T-helper 2 cell treated with Interferon-gamma antibody and Interleukin-4, amounts not matched to agents 5 μg/mL and 100 μg/mL, for 36 hours (primary cell): ENCODE data around the gene CHST11.
"Not testable (repeated sequence)": the region's sequence is repeated elsewhere in the genome, so short reads cannot be mapped to it uniquely, and the experiment has no call there.

Source experiments
- DNase-seq: peaks from one replicate; pipeline ENCODE4 v3.0.0; 2021; ENCODE audit warnings: low spot score
- H3K27ac Mint-ChIP-seq: one replicate; pipeline ENCODE4 v1.8.0; 2021; ENCODE audit warnings: mild to moderate bottlenecking, mixed read lengths
- H3K27me3 Mint-ChIP-seq: one replicate; pipeline ENCODE4 v1.8.0; 2021; ENCODE audit warnings: low read depth, mixed read lengths
- H3K36me3 Mint-ChIP-seq: one replicate; pipeline ENCODE4 v1.8.0; 2021; ENCODE audit warnings: low read depth, mixed read lengths
- H3K4me1 Mint-ChIP-seq: one replicate; pipeline ENCODE4 v1.8.0; 2021; ENCODE audit warnings: low read depth, mixed read lengths
- H3K4me3 Mint-ChIP-seq: one replicate; pipeline ENCODE4 v1.8.0; 2022; ENCODE audit warnings: mild to moderate bottlenecking, moderate library complexity, mixed read lengths
- H3K9me3 Mint-ChIP-seq: one replicate; pipeline ENCODE4 v1.8.0; 2021; ENCODE audit warnings: mixed read lengths

CHST11 gene

GRCh38 chr12:104574758-104575157, 118.0 kb downstream of the CHST11 start:
- Mint-ChIP-seq H3K4me1 (peaks cover 58% of the 10 kb centered on the region), H3K36me3 (peaks cover 28% of the 10 kb centered on the region)
- not testable (repeated sequence) for H3K9me3 Mint-ChIP-seq, H3K4me3 Mint-ChIP-seq, H3K27ac Mint-ChIP-seq, DNase-seq, H3K27me3 Mint-ChIP-seq

DNA sequence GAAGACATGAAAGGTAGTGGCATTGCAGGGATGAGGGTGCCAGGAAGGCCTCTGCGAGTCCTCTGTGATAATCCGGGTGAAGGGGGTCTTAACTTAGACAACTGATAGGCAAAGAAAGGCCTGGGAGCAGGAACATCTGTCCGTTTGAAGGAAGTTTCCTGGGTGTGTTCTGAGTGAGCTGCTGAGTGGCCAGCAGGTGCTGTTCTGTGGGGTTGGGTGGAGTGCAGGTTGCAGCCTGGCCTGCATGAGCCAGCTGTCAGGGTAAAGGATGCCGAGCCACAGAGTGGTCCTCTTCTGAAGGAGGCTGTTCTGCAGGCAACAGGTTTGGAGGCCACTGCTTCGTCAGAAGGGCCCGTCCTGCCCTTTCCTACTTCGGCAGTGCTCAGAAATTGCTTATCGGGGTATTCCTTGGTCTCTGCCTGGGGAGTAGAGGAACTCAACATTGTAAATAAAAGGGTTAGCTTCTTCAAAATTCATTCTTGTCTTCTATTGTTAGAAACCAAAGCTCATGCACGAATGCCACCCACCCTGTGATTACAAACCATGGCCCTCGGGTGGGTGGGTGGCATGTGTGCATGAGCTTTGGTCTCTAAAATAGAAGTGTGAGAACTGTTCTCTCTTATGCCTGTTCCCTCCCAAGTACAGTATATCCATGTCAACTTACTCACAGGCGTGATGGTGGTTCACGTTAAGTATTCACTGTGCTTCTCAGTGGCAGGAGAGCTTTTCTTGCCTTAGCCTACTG, 118.9 kb downstream of the CHST11 start:
- Mint-ChIP-seq H3K4me3 (no peak overlapping the region), H3K4me1 (peaks cover 58% of the 10 kb centered on the region), H3K9me3 (peaks cover 6% of the 10 kb centered on the region), H3K27ac (peak overlapping the region; percentile 64), H3K36me3 (peaks cover 26% of the 10 kb centered on the region), H3K27me3 (no peaks in the 10 kb centered on the region)
- DNase-seq, result no peak

DNA sequence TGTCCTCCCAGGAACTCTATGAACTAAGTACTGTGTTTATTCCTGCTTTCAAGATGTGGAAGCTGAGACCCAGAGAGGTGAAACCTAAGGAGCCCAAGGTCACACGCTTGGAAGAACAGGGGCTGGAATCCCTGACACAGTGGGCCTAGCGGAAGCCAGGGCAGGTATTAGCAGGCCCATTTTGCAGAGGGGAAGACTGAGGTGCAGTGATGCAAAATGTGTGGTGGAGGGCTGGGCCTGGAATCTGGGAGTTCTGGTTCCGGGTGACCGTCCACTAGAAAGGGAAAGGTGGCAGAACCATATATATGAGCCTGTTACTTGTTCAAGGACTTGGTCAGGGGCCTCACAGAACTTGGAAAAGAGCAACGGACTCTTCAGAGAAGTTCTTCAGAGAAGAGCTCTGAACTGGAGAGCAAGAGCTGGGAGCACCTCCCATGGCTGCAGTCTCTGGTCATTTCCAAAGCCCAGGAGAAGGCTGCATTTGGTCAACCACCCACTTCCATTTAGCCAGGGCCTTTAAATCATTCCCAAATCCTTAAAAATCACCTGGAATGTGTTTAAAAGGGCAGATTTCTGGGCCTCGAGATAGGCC, 119.5 kb downstream of the CHST11 start:
- no peaks in the 10 kb centered on the region for H3K27me3 Mint-ChIP-seq
- H3K4me3 Mint-ChIP-seq, result no peak overlapping the region
- H3K36me3 Mint-ChIP-seq, result peaks cover 25% of the 10 kb centered on the region
- peaks cover 6% of the 10 kb centered on the region for H3K9me3 Mint-ChIP-seq
- peaks cover 60% of the 10 kb centered on the region for H3K4me1 Mint-ChIP-seq
- no peak for DNase-seq
- H3K27ac Mint-ChIP-seq, result no peak overlapping the region

DNA sequence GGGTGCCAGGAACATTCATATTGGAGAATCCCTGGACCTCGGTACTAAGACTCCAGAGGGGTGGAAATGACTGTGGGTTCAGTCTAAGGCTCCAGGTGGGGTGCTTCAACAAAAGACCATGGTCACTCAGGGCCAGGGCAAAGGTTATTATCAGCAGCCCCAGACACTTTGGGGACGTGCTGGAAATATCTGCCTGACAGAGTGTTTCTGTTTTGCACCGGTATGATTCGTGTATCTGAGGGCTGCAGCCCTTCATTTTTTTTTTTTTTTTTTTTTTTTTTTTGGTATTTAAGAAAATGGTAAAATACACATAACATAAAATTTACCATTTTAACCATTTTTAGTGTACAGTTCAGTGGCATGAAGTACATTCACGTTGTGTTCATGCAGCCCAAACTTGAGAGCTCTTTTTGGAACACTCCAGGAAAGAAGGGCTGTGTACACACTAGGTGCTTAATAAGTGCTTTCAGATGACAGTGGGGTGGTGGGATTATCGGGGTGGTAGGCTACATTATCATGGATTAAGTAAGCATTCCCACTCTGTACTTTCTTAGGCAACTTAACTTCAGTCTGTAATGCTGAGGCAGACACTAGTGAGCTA, 120.3 kb downstream of the CHST11 start:
- Mint-ChIP-seq H3K9me3 (peaks cover 6% of the 10 kb centered on the region), H3K27me3 (no peaks in the 10 kb centered on the region), H3K4me1 (peaks cover 63% of the 10 kb centered on the region), H3K36me3 (peaks cover 20% of the 10 kb centered on the region), H3K4me3 (no peak overlapping the region), H3K27ac (no peak overlapping the region)
- no peak for DNase-seq

DNA sequence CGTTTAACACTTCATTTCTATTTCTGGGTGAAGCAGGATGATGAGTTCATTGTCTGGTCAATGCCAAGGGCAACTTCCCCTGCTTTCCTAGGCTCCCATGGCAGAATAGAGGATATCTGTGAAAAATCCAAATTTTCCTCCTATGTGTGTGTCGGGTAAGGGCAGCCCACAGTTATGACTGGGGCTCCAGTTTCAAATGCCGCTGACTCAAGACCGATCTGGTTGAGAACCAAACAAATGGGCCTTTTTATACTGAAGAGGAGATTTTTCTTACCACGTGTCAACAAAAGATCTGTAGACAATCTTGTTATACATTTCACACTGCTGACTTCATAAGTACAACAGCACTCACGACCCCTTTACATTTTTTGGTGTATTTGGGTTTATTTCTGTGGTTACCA, 120.8 kb downstream of the CHST11 start:
- H3K4me3 Mint-ChIP-seq, result no peak overlapping the region
- no peak overlapping the region for H3K27ac Mint-ChIP-seq
- peaks cover 5% of the 10 kb centered on the region for H3K9me3 Mint-ChIP-seq
- peaks cover 16% of the 10 kb centered on the region for H3K36me3 Mint-ChIP-seq
- H3K27me3 Mint-ChIP-seq, result no peaks in the 10 kb centered on the region
- DNase-seq, result no peak
- peaks cover 64% of the 10 kb centered on the region for H3K4me1 Mint-ChIP-seq

- peaks cover 3% of the 10 kb centered on the region for H3K9me3 Mint-ChIP-seq
- peaks cover 72% of the 10 kb centered on the region for H3K4me1 Mint-ChIP-seq
- H3K36me3 Mint-ChIP-seq, result peaks cover 12% of the 10 kb centered on the region
- DNase-seq, result no peak
- no peaks in the 10 kb centered on the region for H3K27me3 Mint-ChIP-seq
- H3K4me3 Mint-ChIP-seq, result no peak overlapping the region
- H3K27ac Mint-ChIP-seq, result no peak overlapping the region
Observed at GRCh38 chr12:104578453-104578852, 121.7 kb downstream of the CHST11 start.

- no peaks in the 10 kb centered on the region for H3K9me3 Mint-ChIP-seq
- DNase-seq, result no peak
Observed at GRCh38 chr12:104579718-104580495, 123.2 kb downstream of the CHST11 start.

DNA sequence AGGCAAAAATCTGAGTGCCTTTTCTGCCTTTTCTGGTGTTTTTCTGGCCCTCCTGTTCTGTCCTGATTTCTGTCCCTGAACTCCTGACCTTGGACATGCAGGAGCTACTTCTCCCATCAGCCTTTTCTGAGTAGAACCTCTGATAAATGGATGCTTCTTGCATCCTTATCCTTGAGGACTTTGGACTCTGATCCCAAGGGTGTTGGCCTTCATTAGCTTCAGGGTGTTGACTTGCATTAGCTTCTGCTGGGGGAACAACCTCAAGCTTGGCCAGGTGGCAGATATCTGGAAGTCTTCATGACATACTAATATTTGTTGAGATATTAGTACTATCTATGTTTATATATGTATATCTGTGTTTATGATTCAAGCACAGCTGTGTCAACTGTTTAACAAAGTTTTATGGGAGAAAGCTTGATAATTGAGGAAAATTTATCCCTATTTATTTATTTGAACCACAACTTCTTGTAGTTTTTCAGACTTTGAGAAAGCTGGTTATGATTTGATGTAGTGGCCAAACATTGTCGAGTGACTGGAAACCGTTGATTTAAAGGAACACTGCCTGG, 124.3 kb downstream of the CHST11 start:
- no peak for DNase-seq
- no peaks in the 10 kb centered on the region for H3K9me3 Mint-ChIP-seq
- peaks cover 22% of the 10 kb centered on the region for H3K36me3 Mint-ChIP-seq
- peaks cover 72% of the 10 kb centered on the region for H3K4me1 Mint-ChIP-seq
- peak overlapping the region; percentile 46 for H3K4me3 Mint-ChIP-seq
- H3K27ac Mint-ChIP-seq, result no peak overlapping the region
- no peaks in the 10 kb centered on the region for H3K27me3 Mint-ChIP-seq

More at GRCh38 chr12:104579718-104580495, 123.2 kb downstream of the CHST11 start:
- Mint-ChIP-seq H3K4me3 (peak overlapping the region; percentile 50), H3K4me1 (peaks cover 81% of the 10 kb centered on the region), H3K27me3 (no peaks in the 10 kb centered on the region), H3K27ac (peak overlapping the region; percentile 38), H3K36me3 (peaks cover 18% of the 10 kb centered on the region)

DNA sequence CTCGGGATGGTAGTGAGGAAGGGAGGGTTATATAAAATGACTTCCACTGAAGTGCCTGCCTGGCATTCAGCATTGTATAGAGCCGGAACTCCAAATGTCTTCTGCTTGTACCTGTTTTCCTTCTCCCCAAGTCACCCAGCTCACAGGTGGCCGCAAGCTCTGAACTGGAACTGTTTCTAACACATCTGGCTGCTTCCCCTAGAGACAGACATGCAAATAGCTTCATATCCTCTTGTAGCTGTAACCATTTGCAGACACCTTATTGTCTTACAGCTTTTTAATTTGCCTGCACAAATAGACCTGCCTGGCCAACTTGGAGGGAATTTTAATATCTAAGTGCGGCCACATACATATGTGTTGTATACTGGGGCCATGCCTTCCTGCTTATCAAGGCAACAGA, 126.0 kb downstream of the CHST11 start:
- H3K4me3 Mint-ChIP-seq, result no peak overlapping the region
- peaks cover 62% of the 10 kb centered on the region for H3K4me1 Mint-ChIP-seq
- H3K27ac Mint-ChIP-seq, result no peak overlapping the region
- H3K36me3 Mint-ChIP-seq, result peaks cover 22% of the 10 kb centered on the region
- no peak for DNase-seq
- no peaks in the 10 kb centered on the region for H3K9me3 Mint-ChIP-seq
- H3K27me3 Mint-ChIP-seq, result no peaks in the 10 kb centered on the region

- Mint-ChIP-seq H3K4me1 (peaks cover 57% of the 10 kb centered on the region), H3K9me3 (no peaks in the 10 kb centered on the region), H3K36me3 (peaks cover 25% of the 10 kb centered on the region), H3K4me3 (no peak overlapping the region), H3K27ac (no peak overlapping the region), H3K27me3 (no peaks in the 10 kb centered on the region)
- DNase-seq, result no peak
Observed at GRCh38 chr12:104583301-104583700, 126.6 kb downstream of the CHST11 start.

DNA sequence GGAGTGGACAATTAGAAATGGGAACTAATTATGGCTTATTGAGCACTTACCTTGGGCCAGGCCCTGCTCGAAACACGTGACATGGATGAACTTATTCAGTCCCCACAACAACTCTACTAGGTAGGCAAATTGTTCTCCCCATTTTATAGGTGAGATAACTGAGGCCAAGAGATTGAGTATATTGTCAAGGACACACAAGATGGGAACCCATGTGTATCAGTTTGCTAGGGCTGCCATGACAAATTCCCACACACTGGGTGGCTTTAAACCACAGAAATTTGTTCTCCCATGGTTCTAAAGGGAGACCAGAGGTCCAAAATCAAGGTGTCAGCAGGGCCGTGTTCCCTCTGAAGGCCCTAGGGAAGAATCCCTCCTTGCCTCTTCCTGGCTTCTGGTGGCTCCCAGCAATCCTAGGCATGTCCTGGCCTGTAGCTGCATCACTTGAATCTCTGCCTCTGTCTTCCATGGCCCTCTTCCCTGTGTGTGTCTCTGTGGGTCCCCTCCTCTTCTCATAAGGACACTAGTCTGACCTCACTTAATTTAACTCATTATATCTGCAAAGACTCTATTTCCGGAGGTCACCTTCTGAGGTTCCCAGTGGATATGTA, 128.8 kb downstream of the CHST11 start:
- H3K4me3 Mint-ChIP-seq, result no peak overlapping the region
- no peaks in the 10 kb centered on the region for H3K27me3 Mint-ChIP-seq
- no peaks in the 10 kb centered on the region for H3K9me3 Mint-ChIP-seq
- H3K36me3 Mint-ChIP-seq, result peaks cover 34% of the 10 kb centered on the region
- no peak overlapping the region for H3K27ac Mint-ChIP-seq
- peaks cover 49% of the 10 kb centered on the region for H3K4me1 Mint-ChIP-seq
- no peak for DNase-seq

DNA sequence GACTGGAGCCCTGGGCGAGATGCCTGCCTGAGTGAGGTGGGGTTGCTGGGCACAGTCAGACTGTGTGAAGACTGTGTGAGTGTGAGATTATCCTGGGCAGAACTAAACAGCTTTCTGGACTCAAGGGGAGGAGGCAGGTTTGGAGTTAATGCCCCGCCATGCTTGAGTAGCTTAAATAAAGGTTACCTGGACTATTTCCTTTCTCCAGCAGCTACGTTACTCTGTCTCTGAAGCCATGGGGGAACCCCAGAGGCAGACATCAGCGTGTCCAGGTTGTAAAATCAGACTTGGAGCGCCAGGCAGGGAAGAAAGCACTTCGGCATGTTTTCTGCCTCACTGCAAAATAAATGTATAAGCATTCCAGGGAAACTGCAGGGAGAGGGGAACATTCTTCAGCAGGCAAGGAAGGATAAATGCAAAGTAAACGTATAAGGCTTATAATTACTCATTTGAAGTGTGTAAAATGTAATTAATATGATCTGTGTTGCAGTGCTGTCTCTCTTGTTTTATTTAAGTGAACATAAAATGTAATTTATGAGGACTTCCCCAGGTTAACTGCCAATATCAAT, 129.7 kb downstream of the CHST11 start:
- H3K27me3 Mint-ChIP-seq, result no peaks in the 10 kb centered on the region
- H3K36me3 Mint-ChIP-seq, result peaks cover 38% of the 10 kb centered on the region
- peaks cover 48% of the 10 kb centered on the region for H3K4me1 Mint-ChIP-seq
- H3K4me3 Mint-ChIP-seq, result no peak overlapping the region
- DNase-seq, result no peak
- no peaks in the 10 kb centered on the region for H3K9me3 Mint-ChIP-seq
- H3K27ac Mint-ChIP-seq, result no peak overlapping the region
